ENCODE results near the gene PALLD. TPM values are rescaled to one million over a fixed set of nuclear protein-coding genes. Genes with fewer than 3 reads are reported as not detected.
A peak's percentile ranks its signal among the peaks of the same experiment; 100 is the strongest.

PALLD gene
- total RNA-seq, 1 donor from 2014 or later, result 16.4 TPM

GRCh38 chr4:168631241-168632162 lies 134.7 kb downstream of the PALLD start:
- Mint-ChIP-seq H3K9me3 (ENCODE audit: unreplicated experiment) (no peaks in the 10 kb centered on the region), H3K36me3 (ENCODE audit: low read depth, unreplicated experiment) (no peaks in the 10 kb centered on the region), H3K4me3 (ENCODE audit: unreplicated experiment) (peak overlapping the region; percentile 90), H3K4me1 (ENCODE audit: unreplicated experiment) (peaks cover 9% of the 10 kb centered on the region), H3K27ac (ENCODE audit: unreplicated experiment) (no peak overlapping the region), H3K27me3 (ENCODE audit: unreplicated experiment) (no peaks in the 10 kb centered on the region)
- peak; percentile 70 for DNase-seq (ENCODE audit: low spot score)
- TF ChIP-seq CTCF (IDR thresholded peaks at IDR 0.05; ENCODE audit: unreplicated experiment), result peak; percentile 29

- Mint-ChIP-seq H3K4me3 (ENCODE audit: unreplicated experiment) (peak overlapping the region; percentile 90), H3K27ac (ENCODE audit: unreplicated experiment) (no peak overlapping the region), H3K36me3 (ENCODE audit: low read depth, unreplicated experiment) (no peaks in the 10 kb centered on the region), H3K4me1 (ENCODE audit: unreplicated experiment) (peaks cover 9% of the 10 kb centered on the region), H3K27me3 (ENCODE audit: unreplicated experiment) (no peaks in the 10 kb centered on the region), H3K9me3 (ENCODE audit: unreplicated experiment) (no peaks in the 10 kb centered on the region)
- DNase-seq (ENCODE audit: low spot score), result no peak
- TF ChIP-seq CTCF (IDR thresholded peaks at IDR 0.05; ENCODE audit: unreplicated experiment), result no peak
These were observed 135.5 kb downstream of the PALLD start for GRCh38 chr4:168632301-168632725.

GRCh38 chr4:168633064-168633463 lies 136.2 kb downstream of the PALLD start:
- H3K4me1 Mint-ChIP-seq (ENCODE audit: unreplicated experiment), result peaks cover 9% of the 10 kb centered on the region
- H3K9me3 Mint-ChIP-seq (ENCODE audit: unreplicated experiment), result no peaks in the 10 kb centered on the region
- no peaks in the 10 kb centered on the region for H3K27me3 Mint-ChIP-seq (ENCODE audit: unreplicated experiment)
- no peak for TF ChIP-seq CTCF (IDR thresholded peaks at IDR 0.05; ENCODE audit: unreplicated experiment)
- no peak for DNase-seq (ENCODE audit: low spot score)
- H3K27ac Mint-ChIP-seq (ENCODE audit: unreplicated experiment), result no peak overlapping the region
- H3K4me3 Mint-ChIP-seq (ENCODE audit: unreplicated experiment), result no peak overlapping the region
- H3K36me3 Mint-ChIP-seq (ENCODE audit: low read depth, unreplicated experiment), result no peaks in the 10 kb centered on the region

GRCh38 chr4:168633496-168633895 lies 136.6 kb downstream of the PALLD start:
- Mint-ChIP-seq H3K27ac (ENCODE audit: unreplicated experiment) (no peak overlapping the region), H3K9me3 (ENCODE audit: unreplicated experiment) (no peaks in the 10 kb centered on the region), H3K4me3 (ENCODE audit: unreplicated experiment) (no peak overlapping the region), H3K27me3 (ENCODE audit: unreplicated experiment) (no peaks in the 10 kb centered on the region), H3K36me3 (ENCODE audit: low read depth, unreplicated experiment) (no peaks in the 10 kb centered on the region), H3K4me1 (ENCODE audit: unreplicated experiment) (peaks cover 9% of the 10 kb centered on the region)
- no peak for DNase-seq (ENCODE audit: low spot score)
- no peak for TF ChIP-seq CTCF (IDR thresholded peaks at IDR 0.05; ENCODE audit: unreplicated experiment)

GRCh38 chr4:168634276-168634802 lies 137.5 kb downstream of the PALLD start:
- DNase-seq (ENCODE audit: low spot score), result no peak
- Mint-ChIP-seq H3K9me3 (ENCODE audit: unreplicated experiment) (no peaks in the 10 kb centered on the region), H3K4me3 (ENCODE audit: unreplicated experiment) (no peak overlapping the region), H3K4me1 (ENCODE audit: unreplicated experiment) (peaks cover 9% of the 10 kb centered on the region), H3K36me3 (ENCODE audit: low read depth, unreplicated experiment) (no peaks in the 10 kb centered on the region), H3K27ac (ENCODE audit: unreplicated experiment) (no peak overlapping the region), H3K27me3 (ENCODE audit: unreplicated experiment) (no peaks in the 10 kb centered on the region)
- no peak for TF ChIP-seq CTCF (IDR thresholded peaks at IDR 0.05; ENCODE audit: unreplicated experiment)
